Tibial artery (tissue), 4 donors: ENCODE data around the gene ERP29.

Experiments used
- DNase-seq, 2 donors: peaks; one replicate each; pipeline ENCODE4 v3.0.0-alpha.2; 2019
- H3K27ac ChIP-seq, 2 donors: fragments of 200-600 bp; sonication (generic) in 1 of 2; 1 replicate in 1 of 2; 2 replicates in 1 of 2; pipeline ENCODE4 v1.5.1; 2018 to 2019; ENCODE audit warnings: mild to moderate bottlenecking in 1 of 2
- H3K27me3 ChIP-seq, 2 donors: fragments of 200-600 bp; sonication (generic) in 1 of 2; one replicate each; pipeline versions ENCODE4 v1.5.1 to v1.6.0; 2016 to 2019
- H3K36me3 ChIP-seq, 3 donors: fragments of 200-600 bp; sonication (generic) in 2 of 3; one replicate each; pipeline ENCODE4 v1.5.1; 2016 to 2019; ENCODE audit warnings: mild to moderate bottlenecking in 2 of 3
- H3K4me1 ChIP-seq, 4 donors: fragments of 200-600 bp; sonication (generic) in 2 of 4; 1 replicate in 3 of 4; 2 replicates in 1 of 4; pipeline ENCODE4 v1.5.1; 2016 to 2019
- H3K4me3 ChIP-seq, 2 donors: fragments of 200-600 bp; sonication (generic) in 1 of 2; 1 replicate in 1 of 2; 2 replicates in 1 of 2; pipeline ENCODE4 v1.5.1; 2018 to 2019; ENCODE audit warnings: mild to moderate bottlenecking in 2 of 2
- H3K9me3 ChIP-seq, 3 donors: fragments of 200-600 bp; sonication (generic) in 1 of 3; one replicate each; pipeline ENCODE4 v1.5.1; 2016 to 2019
- intact Hi-C: fragments of 100-400 bp; cut with DNase I; formaldehyde crosslinking; loops from one replicate; pipeline ENCODE4 v1.15.0; 2023; ENCODE audit warnings: low total_unique reads
- TF ChIP-seq, protein P1 (sequence below), 2 experiments: fragments of 200-600 bp in 1 of 2; fragments of 450-650 bp in 1 of 2; IDR thresholded peaks; one replicate each; pipeline ENCODE4 v1.5.1; 2017 to 2019; ENCODE audit warnings: antibody characterized with exemption in 2 of 2, mild to moderate bottlenecking in 1 of 2, moderate library complexity in 1 of 2

ERP29 gene

DNA sequence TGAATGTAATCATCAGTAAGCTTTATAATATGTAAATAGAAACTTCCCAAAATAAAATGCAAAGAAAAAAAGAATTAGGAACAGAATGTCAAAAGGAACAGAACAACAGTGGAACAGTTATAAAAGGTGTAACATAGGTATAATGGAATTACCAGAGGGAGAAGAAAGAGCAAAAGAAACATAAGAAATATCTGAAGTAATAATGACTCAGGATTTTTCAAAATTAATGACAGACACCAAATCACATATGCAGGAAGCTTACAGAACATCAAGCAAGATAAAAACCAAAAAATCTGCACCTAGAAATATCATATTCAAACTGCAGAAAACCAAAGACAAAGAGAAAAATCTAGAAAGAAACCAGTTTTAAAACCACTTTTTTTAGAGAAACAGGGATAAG, 36.4 kb upstream of the ERP29 start:
- intact Hi-C loops: no loop called here
- TF ChIP-seq, protein P1, sequence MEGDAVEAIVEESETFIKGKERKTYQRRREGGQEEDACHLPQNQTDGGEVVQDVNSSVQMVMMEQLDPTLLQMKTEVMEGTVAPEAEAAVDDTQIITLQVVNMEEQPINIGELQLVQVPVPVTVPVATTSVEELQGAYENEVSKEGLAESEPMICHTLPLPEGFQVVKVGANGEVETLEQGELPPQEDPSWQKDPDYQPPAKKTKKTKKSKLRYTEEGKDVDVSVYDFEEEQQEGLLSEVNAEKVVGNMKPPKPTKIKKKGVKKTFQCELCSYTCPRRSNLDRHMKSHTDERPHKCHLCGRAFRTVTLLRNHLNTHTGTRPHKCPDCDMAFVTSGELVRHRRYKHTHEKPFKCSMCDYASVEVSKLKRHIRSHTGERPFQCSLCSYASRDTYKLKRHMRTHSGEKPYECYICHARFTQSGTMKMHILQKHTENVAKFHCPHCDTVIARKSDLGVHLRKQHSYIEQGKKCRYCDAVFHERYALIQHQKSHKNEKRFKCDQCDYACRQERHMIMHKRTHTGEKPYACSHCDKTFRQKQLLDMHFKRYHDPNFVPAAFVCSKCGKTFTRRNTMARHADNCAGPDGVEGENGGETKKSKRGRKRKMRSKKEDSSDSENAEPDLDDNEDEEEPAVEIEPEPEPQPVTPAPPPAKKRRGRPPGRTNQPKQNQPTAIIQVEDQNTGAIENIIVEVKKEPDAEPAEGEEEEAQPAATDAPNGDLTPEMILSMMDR (IDR thresholded peaks at IDR 0.05): no peak
- Histone ChIP-seq H3K27me3 (no peaks in the 10 kb centered on the region), H3K27ac (no peak overlapping the region), H3K4me1 (peaks cover 0 to 4% (median 0%) of the 10 kb centered on the region in 4 donors), H3K4me3 (no peak overlapping the region), H3K9me3 (no peaks in the 10 kb centered on the region), H3K36me3 (peaks cover 0 to 12% (median 6%) of the 10 kb centered on the region in 3 donors)
- no peak for DNase-seq

DNA sequence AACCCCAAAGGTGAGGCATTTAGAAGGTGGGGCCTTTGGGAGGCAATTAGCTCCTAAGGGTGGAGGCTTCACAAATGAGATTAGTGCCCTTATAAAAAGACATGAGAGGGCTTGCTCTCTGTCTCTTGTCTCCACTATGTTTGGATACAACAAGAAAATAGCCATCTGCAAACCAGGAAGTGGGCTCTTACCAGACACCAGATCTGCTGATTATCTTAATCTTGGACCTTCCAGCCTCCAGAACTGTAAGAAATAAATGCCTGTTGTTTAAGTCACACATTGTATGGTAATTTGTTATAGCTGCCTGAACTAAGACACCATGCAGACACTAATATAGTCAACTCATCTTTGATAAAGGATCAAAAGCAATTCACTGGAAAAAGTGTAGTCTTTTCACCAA, 34.7 kb upstream of the ERP29 start:
- no peak overlapping the region for H3K27ac ChIP-seq
- H3K9me3 ChIP-seq: no peaks in the 10 kb centered on the region
- peaks cover 0 to 4% (median 0%) of the 10 kb centered on the region in 4 donors for H3K4me1 ChIP-seq
- H3K27me3 ChIP-seq: no peaks in the 10 kb centered on the region
- intact Hi-C loops: no loop called here
- TF ChIP-seq, protein P1 (IDR thresholded peaks at IDR 0.05): no peak
- DNase-seq: no peak
- H3K4me3 ChIP-seq: no peak overlapping the region
- peaks cover 0 to 7% (median 0%) of the 10 kb centered on the region in 3 donors for H3K36me3 ChIP-seq

DNA sequence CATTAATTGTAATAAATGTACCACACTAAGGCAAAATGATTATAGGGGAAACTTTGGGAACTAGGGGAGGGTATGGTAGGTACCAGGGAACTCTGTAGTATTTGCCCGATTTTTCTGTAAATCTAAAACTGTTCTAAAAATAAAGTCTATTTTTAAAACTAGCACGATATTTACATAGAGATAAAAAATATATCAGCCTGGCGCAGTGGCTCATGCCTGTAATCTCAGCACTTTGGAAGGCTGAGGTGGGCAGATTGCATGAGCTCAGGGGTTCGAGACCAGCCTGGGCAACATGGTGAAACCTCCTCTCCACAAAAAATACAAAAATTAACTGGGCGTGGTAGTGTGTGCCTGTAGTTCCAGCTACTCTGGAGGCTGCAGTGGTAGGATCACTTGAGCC, 32.6 kb upstream of the ERP29 start:
- Histone ChIP-seq H3K27ac (no peak overlapping the region), H3K36me3 (peaks cover 0 to 7% (median 0%) of the 10 kb centered on the region in 3 donors), H3K27me3 (no peaks in the 10 kb centered on the region), H3K4me3 (no peak overlapping the region), H3K4me1 (peaks cover 0 to 4% (median 0%) of the 10 kb centered on the region in 4 donors), H3K9me3 (no peaks in the 10 kb centered on the region)
- intact Hi-C loops: no loop called here
- TF ChIP-seq, protein P1 (IDR thresholded peaks at IDR 0.05): no peak
- no peak for DNase-seq

DNA sequence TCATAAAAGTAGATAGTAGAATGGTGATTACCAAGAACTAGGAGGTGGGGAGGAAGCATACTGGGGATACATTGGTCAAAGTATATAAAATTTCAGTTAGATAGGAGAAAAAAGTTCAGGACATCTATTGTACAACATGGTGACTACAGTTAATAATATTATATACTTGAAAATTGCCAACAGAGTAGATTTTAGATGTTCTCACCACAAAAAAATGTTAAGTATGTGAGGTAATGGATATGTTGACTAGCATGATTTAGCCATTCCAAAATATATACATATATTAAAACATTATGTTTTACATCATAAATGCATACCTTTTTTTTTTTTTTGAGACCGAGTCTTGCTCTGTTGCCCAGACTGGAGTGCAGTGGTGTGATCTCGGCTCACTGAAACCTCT, 31.2 kb upstream of the ERP29 start:
- Histone ChIP-seq H3K27ac (no peak overlapping the region), H3K27me3 (no peaks in the 10 kb centered on the region), H3K4me3 (no peak overlapping the region), H3K36me3 (peaks cover 0 to 7% (median 0%) of the 10 kb centered on the region in 3 donors), H3K4me1 (peaks cover 0 to 4% (median 0%) of the 10 kb centered on the region in 4 donors), H3K9me3 (no peaks in the 10 kb centered on the region)
- no peak for DNase-seq
- TF ChIP-seq, protein P1 (IDR thresholded peaks at IDR 0.05): no peak
- intact Hi-C loops: no loop called here

DNA sequence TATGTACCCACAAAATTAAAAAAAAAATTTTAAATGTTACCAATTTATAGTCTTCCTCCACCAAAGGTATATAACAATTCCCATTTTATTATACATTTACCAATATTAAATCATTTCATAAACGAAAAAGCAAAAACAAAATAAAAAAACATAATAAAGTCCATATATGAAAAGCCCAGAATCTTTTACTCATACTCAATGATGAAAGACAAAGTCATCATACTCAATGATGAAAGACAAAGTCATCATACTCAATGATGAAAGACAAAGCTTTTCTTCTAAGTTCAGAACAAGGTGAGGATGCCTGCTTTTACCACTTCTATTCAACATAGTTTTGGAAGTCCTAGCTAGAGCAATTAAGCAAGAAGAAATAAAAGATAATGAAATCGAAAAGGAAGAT, 28.4 kb upstream of the ERP29 start:
- Histone ChIP-seq H3K27me3 (no peaks in the 10 kb centered on the region), H3K4me3 (no peak overlapping the region), H3K27ac (no peak overlapping the region), H3K36me3 (peaks cover 0 to 4% (median 4%) of the 10 kb centered on the region in 3 donors), H3K4me1 (peaks cover 0 to 4% (median 0%) of the 10 kb centered on the region in 4 donors), H3K9me3 (no peaks in the 10 kb centered on the region)
- TF ChIP-seq, protein P1 (IDR thresholded peaks at IDR 0.05): no peak
- DNase-seq: no peak
- intact Hi-C loops: no loop called here

DNA sequence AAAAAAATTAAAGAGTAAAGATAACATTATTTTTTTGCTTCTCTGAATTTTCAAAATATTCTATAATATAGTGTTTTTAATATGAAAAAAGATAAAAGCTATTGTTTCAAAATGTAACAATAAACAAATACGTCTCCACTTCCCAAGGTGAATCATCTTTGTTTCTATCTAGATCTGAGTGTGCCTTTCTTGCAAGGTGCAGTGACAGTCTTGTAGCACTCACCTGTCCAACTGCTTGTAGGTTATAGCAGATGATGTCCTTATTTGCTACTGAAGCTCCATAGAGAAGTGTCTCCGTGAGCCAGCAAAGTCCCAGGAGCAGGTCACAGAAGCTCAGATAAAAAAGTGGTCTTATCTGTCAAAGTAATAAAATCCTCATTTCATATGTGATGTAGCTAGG, 21.7 kb upstream of the ERP29 start:
- H3K36me3 ChIP-seq: peaks cover 0 to 12% (median 8%) of the 10 kb centered on the region in 3 donors
- no peak overlapping the region for H3K27ac ChIP-seq
- TF ChIP-seq, protein P1 (IDR thresholded peaks at IDR 0.05): no peak
- no peaks in the 10 kb centered on the region for H3K27me3 ChIP-seq
- no peak for DNase-seq
- intact Hi-C loops: no loop called here
- no peaks in the 10 kb centered on the region for H3K9me3 ChIP-seq
- H3K4me1 ChIP-seq: no peaks in the 10 kb centered on the region
- no peak overlapping the region for H3K4me3 ChIP-seq
